A549 (cell line): ENCODE data around the gene KLHDC7B. TPM values are rescaled to one million over a fixed set of nuclear protein-coding genes. Genes with fewer than 3 reads are reported as not detected.

ENCODE experiments used
- ATAC-seq, 2 experiments: fragments of 200-7000 bp in 1 of 2; fragments of >200 bp in 1 of 2; cut with Nextera tagmentation in 1 of 2; cut with Tn5 transposase in 1 of 2; 3 replicates each; pipeline versions ENCODE4 v1.8.0 to v1.9.1; 2018 to 2020; ENCODE audit warnings: mild to moderate bottlenecking in 1 of 2, moderate library complexity in 1 of 2
- CTCF ChIA-PET: fragments of 300-600 bp; sonication (Branson Sonifier 250); formaldehyde crosslinking; extraction: SDS; loops from one replicate; lab custom pipeline; 2021; ENCODE audit warnings: antibody characterized with exemption, inconsistent platforms; lab: Yijun Ruan, JAX
- POLR2A ChIA-PET: fragments of 350-600 bp; formaldehyde crosslinking; extraction: SDS; loops from one replicate; lab custom pipeline; 2021; ENCODE audit warnings: antibody characterized with exemption, inconsistent platforms; lab: Yijun Ruan, JAX
- DNase-seq, 2 experiments: peaks; one replicate each; pipeline versions ENCODE4 v3.0.0 to v3.0.0-alpha.2; 2011 to 2016; ENCODE audit warnings: low read depth in 1 of 2, low spot score in 1 of 2
- FAIRE-seq: peaks from 2 replicates; lab custom pipeline; 2011; peaks lifted over from hg19 to GRCh38; lab: Jason Lieb, UNC
- H3K27ac ChIP-seq, 2 experiments: fragments of >200 bp; sonication (Bioruptor Twin); formaldehyde crosslinking; 3 replicates each; pipeline ENCODE4 v1.5.1; 2016 to 2017
- H3K4me1 ChIP-seq: fragments of >200 bp; sonication (Bioruptor Twin); formaldehyde crosslinking; 3 replicates; pipeline ENCODE4 v1.6.1; 2016
- H3K4me2 ChIP-seq: fragments of >200 bp; sonication (Bioruptor Twin); formaldehyde crosslinking; 3 replicates; pipeline ENCODE4 v1.6.1; 2016
- H3K4me3 ChIP-seq: fragments of >200 bp; sonication (Bioruptor Twin); formaldehyde crosslinking; 3 replicates; pipeline ENCODE4 v1.5.1; 2016
- H3K9me3 ChIP-seq: fragments of >200 bp; sonication (Bioruptor Twin); formaldehyde crosslinking; 3 replicates; pipeline ENCODE4 v1.6.1; 2016
- ATOH8 ChIP-seq: fragments of 250-450 bp; sonication (Bioruptor Pico); IDR thresholded peaks from 2 replicates; pipeline ENCODE4 v1.5.0; 2020; ENCODE audit warnings: low read depth, mild to moderate bottlenecking, moderate library complexity
- CBX2 ChIP-seq: fragments of 200-600 bp; sonication (generic); IDR thresholded peaks from 2 replicates; pipeline ENCODE4 v1.6.1; 2016; ENCODE audit warnings: low read depth, mild to moderate bottlenecking, borderline replicate concordance
- FOSL2 ChIP-seq, 2 experiments: fragments of 450-650 bp in 1 of 2; fragments of >200 bp in 1 of 2; sonication (Bioruptor Twin) in 1 of 2; formaldehyde crosslinking; IDR thresholded peaks; 2 replicates each; pipeline versions ENCODE4 v1.5.0 to v1.6.1; 2016 to 2020; ENCODE audit warnings: mild to moderate bottlenecking in 1 of 2, moderate library complexity in 1 of 2
- FOXS1 ChIP-seq: fragments of 250-450 bp; sonication (Bioruptor Pico); IDR thresholded peaks from 2 replicates; pipeline ENCODE4 v1.5.0; 2020; ENCODE audit warnings: mild to moderate bottlenecking, moderate library complexity
- HOXA7 ChIP-seq: fragments of 250-450 bp; sonication (Bioruptor Pico); IDR thresholded peaks from 2 replicates; pipeline ENCODE4 v1.5.0; 2020; ENCODE audit warnings: mild to moderate bottlenecking, moderate library complexity
- HOXB5 ChIP-seq: fragments of 250-450 bp; sonication (Bioruptor Pico); IDR thresholded peaks from 2 replicates; pipeline ENCODE4 v1.5.0; 2020; ENCODE audit warnings: mild to moderate bottlenecking, moderate library complexity
- JUNB ChIP-seq: fragments of >200 bp; sonication (Bioruptor Twin); formaldehyde crosslinking; IDR thresholded peaks from 2 replicates; pipeline ENCODE4 v1.6.1; 2016
- KDM5A ChIP-seq: fragments of 200-600 bp; sonication (generic); IDR thresholded peaks from 2 replicates; pipeline ENCODE4 v1.6.1; 2016; ENCODE audit warnings: antibody characterized with exemption, mild to moderate bottlenecking
- MAFK ChIP-seq: fragments of 450-650 bp; IDR thresholded peaks from 2 replicates; pipeline ENCODE4 v1.6.1; 2014; ENCODE audit not compliant: partially characterized antibody
- PBX3 ChIP-seq: IDR thresholded peaks from 2 replicates; pipeline ENCODE4 v1.6.1; 2012
- POLR2A ChIP-seq: IDR thresholded peaks from 2 replicates; pipeline ENCODE4 v1.6.1; 2012; ENCODE audit warnings: mild to moderate bottlenecking, low read length
- POLR2AphosphoS2 ChIP-seq: conservative IDR thresholded peaks from 2 replicates; pipeline ENCODE4 v1.6.1; 2012; ENCODE audit warnings: low read length, improper control_type of control experiment, inconsistent platforms
- RNF2 ChIP-seq: fragments of 200-600 bp; sonication (generic); IDR thresholded peaks from 2 replicates; pipeline ENCODE4 v1.6.1; 2016; ENCODE audit warnings: low read depth, mild to moderate bottlenecking, antibody characterized with exemption, moderate library complexity, borderline replicate concordance
- SREBF2 ChIP-seq: fragments of 450-650 bp; IDR thresholded peaks from 2 replicates; pipeline ENCODE4 v1.6.1; 2014; ENCODE audit warnings: mild to moderate bottlenecking, moderate library complexity
- TP53 ChIP-seq: fragments of 250-450 bp; sonication (Bioruptor Pico); IDR thresholded peaks from 2 replicates; pipeline ENCODE4 v1.5.0; 2021; ENCODE audit warnings: mild to moderate bottlenecking, moderate library complexity
- ZNF302 ChIP-seq: fragments of 250-450 bp; sonication (Bioruptor Pico); IDR thresholded peaks from 2 replicates; pipeline ENCODE4 v1.9.0; 2021; ENCODE audit warnings: inconsistent platforms, mild to moderate bottlenecking, moderate library complexity
- ZSCAN20 ChIP-seq: fragments of 250-450 bp; sonication (Bioruptor Pico); IDR thresholded peaks from 2 replicates; pipeline ENCODE4 v1.8.0; 2022; ENCODE audit warnings: mild to moderate bottlenecking, moderate library complexity
- WGBS: methylation state at CpG from one replicate; pipeline ENCODE4 v1.1.6; 2017; ENCODE audit errors: missing lambda C conversion rate; 5-methylcytosine and 5-hydroxymethylcytosine counted together
- polyA plus RNA-seq, 4 experiments: library from polyadenylated mRNA; depleted of rRNA in 3 of 4; stranded (reverse); fragments of >200 nt; fragmentation: RNase III in 1 of 4; extraction: RNeasy Plus Mini Kit Qiagen cat#74134 plus additional on column Dnase treatment in 1 of 4; gene quantifications; 2 replicates in 3 of 4; 3 replicates in 1 of 4; pipeline ENCODE4 v1.2.3, GENCODE V29; 2011 to 2017
- TF ChIP-seq, protein P1 (sequence below): fragments of >200 bp; sonication (Bioruptor Twin); formaldehyde crosslinking; IDR thresholded peaks from 3 replicates; pipeline ENCODE4 v1.6.1; 2016
- TF ChIP-seq, protein P2 (sequence below): fragments of 450-650 bp; IDR thresholded peaks from 2 replicates; pipeline ENCODE4 v1.6.1; 2014; ENCODE audit warnings: antibody characterized with exemption
- TF ChIP-seq, protein P3 (sequence below): fragments of 250-450 bp; sonication (Bioruptor Pico); IDR thresholded peaks from 2 replicates; pipeline ENCODE4 v1.5.0; 2021; ENCODE audit warnings: mild to moderate bottlenecking, moderate library complexity, borderline replicate concordance

Gene KLHDC7B
- polyA plus RNA-seq, 2 of the 4 experiments (the other 2 are of a cell fraction): 0.09 TPM; not detected in 1

GRCh38 chr22:50526108-50526833, 19.4 kb upstream of the KLHDC7B start (continued):
- TF ChIP-seq ZNF302 (no peak), ZSCAN20 (CRISPR knock-in tag) (no peak), RNF2 (no peak)
- TF ChIP-seq, all 56 proteins: peak for 10

DNA sequence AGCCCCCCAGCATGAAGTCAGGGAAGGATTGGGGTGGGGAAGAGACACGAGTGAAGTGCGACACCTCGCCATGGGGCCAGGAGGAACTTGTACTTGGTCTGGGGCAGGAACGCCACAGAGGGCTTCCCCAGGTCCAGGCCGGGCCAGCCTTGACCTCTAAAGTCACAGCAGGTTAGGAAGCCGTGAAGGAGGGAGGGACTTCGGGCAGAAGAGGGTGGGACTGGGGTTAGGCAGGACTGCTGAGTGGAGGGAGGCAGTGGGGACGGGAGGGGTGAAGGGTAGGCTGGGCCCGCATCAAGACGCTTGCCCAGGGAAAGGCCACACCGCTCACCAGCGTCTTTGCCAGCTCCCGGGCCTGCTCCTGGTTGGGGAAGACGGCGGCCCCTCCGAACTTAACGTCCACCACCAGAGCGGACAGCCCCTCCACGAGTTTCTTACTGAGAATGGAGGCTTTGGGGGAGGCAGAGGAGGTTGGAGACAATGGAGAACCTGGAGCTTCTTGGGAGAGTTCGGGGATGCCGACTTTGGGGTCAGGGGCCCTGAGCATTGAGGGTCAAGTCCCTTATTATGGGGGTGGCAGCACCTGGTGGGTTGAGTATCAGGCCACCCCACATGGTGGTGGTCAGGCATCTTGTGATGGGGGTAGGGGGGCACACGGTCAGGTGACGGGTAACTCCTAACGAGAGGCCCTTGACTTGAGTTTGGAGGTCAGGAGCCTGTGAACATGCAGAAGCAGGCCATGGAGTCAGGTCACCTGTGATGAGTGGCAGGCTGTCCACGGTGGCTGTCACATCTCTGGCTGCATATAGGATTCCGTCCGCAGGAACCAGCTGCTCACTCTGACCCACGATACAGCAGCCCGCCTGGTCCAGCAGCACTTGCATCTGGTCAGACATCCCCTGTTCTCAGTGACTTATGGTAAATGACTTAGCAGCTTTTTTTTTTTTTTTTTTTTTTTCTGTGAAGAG, 18.6 kb upstream of the KLHDC7B start:
- 43% methylated on average over 28 of the region's 29 CpGs for WGBS
- peak; percentile 17 to 56; a peak in 5 of 6 replicates for ATAC-seq
- Histone ChIP-seq H3K4me1 (peaks cover 20% of the 10 kb centered on the region), H3K4me2 (peak overlapping the region; percentile 96), H3K4me3 (peak overlapping the region; percentile 70), H3K9me3 (no peaks in the 10 kb centered on the region), H3K27ac (peak overlapping the region; percentile 92 to 99)
- ChIA-PET CTCF (interaction anchor here (0.5 to 3.0 kb wide), 4 partner anchors 18 to 286 kb away, joined by 3 to 19 read pairs (median 4); partner anchors contain the start of gene SYCE3), POLR2A (interaction anchor here (0.6 to 2.4 kb wide), 5 partner anchors 12 to 590 kb away, joined by 3 to 13 read pairs (median 3); partner anchors contain the start of genes KLHDC7B, LMF2 and NCAPH2)
- peak; percentile 44 to 84 for DNase-seq
- no peak for FAIRE-seq
- TF ChIP-seq, protein P1, sequence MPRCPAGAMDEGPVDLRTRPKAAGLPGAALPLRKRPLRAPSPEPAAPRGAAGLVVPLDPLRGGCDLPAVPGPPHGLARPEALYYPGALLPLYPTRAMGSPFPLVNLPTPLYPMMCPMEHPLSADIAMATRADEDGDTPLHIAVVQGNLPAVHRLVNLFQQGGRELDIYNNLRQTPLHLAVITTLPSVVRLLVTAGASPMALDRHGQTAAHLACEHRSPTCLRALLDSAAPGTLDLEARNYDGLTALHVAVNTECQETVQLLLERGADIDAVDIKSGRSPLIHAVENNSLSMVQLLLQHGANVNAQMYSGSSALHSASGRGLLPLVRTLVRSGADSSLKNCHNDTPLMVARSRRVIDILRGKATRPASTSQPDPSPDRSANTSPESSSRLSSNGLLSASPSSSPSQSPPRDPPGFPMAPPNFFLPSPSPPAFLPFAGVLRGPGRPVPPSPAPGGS: 0 out of 3 replicates have a peak, but pooled peaks have one; percentile 3
- TF ChIP-seq HOXB5 (no peak), JUNB (no peak), POLR2A (peak; percentile 29; the same call in 1 of the 2 replicates), SREBF2 (no peak), MAFK (no peak), RNF2 (no peak), PBX3 (peak; percentile 33), ATOH8 (CRISPR knock-in tag) (no peak), KDM5A (no peak)
- TF ChIP-seq, protein P2, sequence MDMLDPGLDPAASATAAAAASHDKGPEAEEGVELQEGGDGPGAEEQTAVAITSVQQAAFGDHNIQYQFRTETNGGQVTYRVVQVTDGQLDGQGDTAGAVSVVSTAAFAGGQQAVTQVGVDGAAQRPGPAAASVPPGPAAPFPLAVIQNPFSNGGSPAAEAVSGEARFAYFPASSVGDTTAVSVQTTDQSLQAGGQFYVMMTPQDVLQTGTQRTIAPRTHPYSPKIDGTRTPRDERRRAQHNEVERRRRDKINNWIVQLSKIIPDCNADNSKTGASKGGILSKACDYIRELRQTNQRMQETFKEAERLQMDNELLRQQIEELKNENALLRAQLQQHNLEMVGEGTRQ: no peak

- Histone ChIP-seq H3K4me2 (peak overlapping the region; percentile 96; the same call in 2 of the 3 replicates), H3K4me1 (peaks cover 24% of the 10 kb centered on the region), H3K27ac (peak overlapping the region in 1 of 2 experiments; percentile 99; a peak in 1 of 6 replicates), H3K4me3 (no peak overlapping the region), H3K9me3 (no peaks in the 10 kb centered on the region)
- ATAC-seq: no peak
- WGBS: 96% methylated on average over 13 of the region's 18 CpGs
- ChIA-PET CTCF (interaction anchor here (0.7 to 3.0 kb wide), 6 partner anchors 10 to 286 kb away, joined by 3 to 19 read pairs (median 4); partner anchors contain the start of gene SYCE3), POLR2A (interaction anchor here (0.9 to 2.4 kb wide), 3 partner anchors 11 to 35 kb away, joined by 3 to 13 read pairs (median 3); partner anchors contain the start of genes LMF2 and SYCE3)
- FAIRE-seq: no peak
- DNase-seq: no peak
- TF ChIP-seq FOXS1 (CRISPR knock-in tag) (no peak), POLR2A (peak; percentile 13; the same call in 1 of the 2 replicates), POLR2AphosphoS2 (no peak), FOSL2 (IDR thresholded peaks at IDR 0.05) (no peak), FOSL2 (CRISPR knock-in tag; IDR thresholded peaks at IDR 0.05) (no peak), CBX2 (no peak), HOXB5 (no peak), ZNF302 (no peak), HOXA7 (CRISPR knock-in tag) (no peak), TP53 (CRISPR knock-in tag) (no peak)
- TF ChIP-seq, protein P3, sequence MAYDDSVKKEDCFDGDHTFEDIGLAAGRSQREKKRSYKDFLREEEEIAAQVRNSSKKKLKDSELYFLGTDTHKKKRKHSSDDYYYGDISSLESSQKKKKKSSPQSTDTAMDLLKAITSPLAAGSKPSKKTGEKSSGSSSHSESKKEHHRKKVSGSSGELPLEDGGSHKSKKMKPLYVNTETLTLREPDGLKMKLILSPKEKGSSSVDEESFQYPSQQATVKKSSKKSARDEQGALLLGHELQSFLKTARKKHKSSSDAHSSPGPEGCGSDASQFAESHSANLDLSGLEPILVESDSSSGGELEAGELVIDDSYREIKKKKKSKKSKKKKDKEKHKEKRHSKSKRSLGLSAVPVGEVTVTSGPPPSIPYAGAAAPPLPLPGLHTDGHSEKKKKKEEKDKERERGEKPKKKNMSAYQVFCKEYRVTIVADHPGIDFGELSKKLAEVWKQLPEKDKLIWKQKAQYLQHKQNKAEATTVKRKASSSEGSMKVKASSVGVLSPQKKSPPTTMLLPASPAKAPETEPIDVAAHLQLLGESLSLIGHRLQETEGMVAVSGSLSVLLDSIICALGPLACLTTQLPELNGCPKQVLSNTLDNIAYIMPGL: no peak
- TF ChIP-seq, protein P2: no peak
These were observed 17.6 kb upstream of the KLHDC7B start for GRCh38 chr22:50527921-50528681.
